ENCODE data around the gene TSPAN18. TPM values are rescaled to one million over a fixed set of nuclear protein-coding genes. Genes with fewer than 3 reads are reported as not detected.

Gene TSPAN18
- total and polyA plus RNA-seq, 2 experiments from 2014 or later = 6.0 to 10.6 TPM

- TF ChIP-seq ETS1 (IDR thresholded peaks at IDR 0.05) = no peak
- TF ChIP-seq ZNF462 (CRISPR knock-in tag; IDR thresholded peaks at IDR 0.05) = no peak
Observed at GRCh38 chr11:44698252-44698912, 28.4 kb upstream of the TSPAN18 start (continued).

DNA sequence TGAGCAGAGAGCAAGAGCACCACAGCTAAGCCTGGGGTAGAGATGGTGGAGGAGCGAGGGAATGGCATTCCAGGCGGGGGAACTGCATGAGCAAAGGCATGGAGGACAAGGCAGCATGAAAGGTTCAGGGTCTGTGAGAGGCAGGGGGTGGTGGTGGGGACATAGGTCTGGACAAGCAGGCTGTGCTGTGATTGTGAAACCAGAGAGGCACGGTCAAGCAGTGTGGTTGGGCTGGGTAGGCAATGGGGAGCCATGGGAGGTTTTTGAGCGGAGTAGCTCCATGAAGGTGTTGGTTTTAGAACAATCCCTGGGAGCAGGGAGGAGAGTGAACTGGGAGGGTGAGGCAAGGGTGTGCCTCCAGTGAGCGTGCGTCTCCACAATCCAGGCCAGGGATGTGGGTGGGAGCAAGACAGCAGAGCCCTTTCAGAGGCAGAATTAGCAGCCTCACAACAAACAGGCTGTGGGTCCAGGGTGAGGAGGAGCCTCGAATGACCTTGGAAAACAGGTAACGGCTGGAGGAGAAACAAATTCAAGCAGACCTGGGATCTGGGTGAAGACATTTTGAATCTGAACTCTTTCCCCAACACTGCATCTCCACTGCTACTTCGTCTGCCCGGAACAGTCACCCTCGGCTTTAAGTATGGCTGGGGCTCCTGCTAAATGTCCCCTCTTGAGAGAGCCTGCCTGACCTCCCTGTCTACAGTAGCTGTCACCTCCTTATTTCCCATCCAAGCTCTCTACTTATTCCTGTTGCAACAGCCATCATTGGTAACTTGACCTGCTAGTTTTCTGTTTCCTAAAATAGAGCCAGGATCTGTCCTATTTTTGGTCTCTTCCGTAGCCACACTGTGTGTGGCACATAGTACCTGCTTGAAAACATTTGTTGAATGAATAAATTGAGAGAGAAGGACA, 27.0 kb upstream of the TSPAN18 start:
- Histone ChIP-seq H3K27ac (ENCODE audit: low read depth) (no peak overlapping the region), H3K4me1 (ENCODE audit: insufficient read depth) (no peaks in the 10 kb centered on the region), H3K27me3 (ENCODE audit: insufficient read depth) (no peaks in the 10 kb centered on the region), H3K4me2 (no peak overlapping the region), H3K4me3 (no peak overlapping the region), H3K9me2 (ENCODE audit: insufficient read depth) (no peaks in the 10 kb centered on the region), H3F3A (replicated peaks; ENCODE audit: low read depth) (no peaks in the 10 kb centered on the region), H3K79me2 (replicated peaks; ENCODE audit: insufficient read depth) (no peaks in the 10 kb centered on the region), H3K36me3 (ENCODE audit: insufficient read depth) (no peaks in the 10 kb centered on the region), H2AFZ (no peak overlapping the region), H4K20me1 (replicated peaks; ENCODE audit: insufficient read depth) (no peaks in the 10 kb centered on the region)
- no peak overlapping the region for H3K4me3 Mint-ChIP-seq
- peaks cover 6% of the 10 kb centered on the region for H3K9me3 Mint-ChIP-seq
- ATAC-seq = no peak
- H3K27me3 Mint-ChIP-seq (ENCODE audit: insufficient read depth, low read depth, poor library complexity) = peaks cover 3% of the 10 kb centered on the region
- H3K36me3 Mint-ChIP-seq (ENCODE audit: low read depth) = peaks cover 2% of the 10 kb centered on the region; the same call in 2 of the 3 replicates
- H3K27ac Mint-ChIP-seq = no peak overlapping the region
- H3K4me1 Mint-ChIP-seq = peaks cover 6% of the 10 kb centered on the region
- no peak for DNase-seq (ENCODE audit: low spot score)
- TF ChIP-seq EZH2phosphoT487 (IDR thresholded peaks at IDR 0.05; ENCODE audit: unreplicated experiment) = no peak
- TF ChIP-seq JUNB (IDR thresholded peaks at IDR 0.05; ENCODE audit: unreplicated experiment) = no peak
- TF ChIP-seq STAT1 (IDR thresholded peaks at IDR 0.05; ENCODE audit: unreplicated experiment) = no peak
- TF ChIP-seq POLR2AphosphoS5 (IDR thresholded peaks at IDR 0.05; ENCODE audit: low read depth) = no peak
- no peak for TF ChIP-seq ETS1 (IDR thresholded peaks at IDR 0.05)
- TF ChIP-seq, protein P1, sequence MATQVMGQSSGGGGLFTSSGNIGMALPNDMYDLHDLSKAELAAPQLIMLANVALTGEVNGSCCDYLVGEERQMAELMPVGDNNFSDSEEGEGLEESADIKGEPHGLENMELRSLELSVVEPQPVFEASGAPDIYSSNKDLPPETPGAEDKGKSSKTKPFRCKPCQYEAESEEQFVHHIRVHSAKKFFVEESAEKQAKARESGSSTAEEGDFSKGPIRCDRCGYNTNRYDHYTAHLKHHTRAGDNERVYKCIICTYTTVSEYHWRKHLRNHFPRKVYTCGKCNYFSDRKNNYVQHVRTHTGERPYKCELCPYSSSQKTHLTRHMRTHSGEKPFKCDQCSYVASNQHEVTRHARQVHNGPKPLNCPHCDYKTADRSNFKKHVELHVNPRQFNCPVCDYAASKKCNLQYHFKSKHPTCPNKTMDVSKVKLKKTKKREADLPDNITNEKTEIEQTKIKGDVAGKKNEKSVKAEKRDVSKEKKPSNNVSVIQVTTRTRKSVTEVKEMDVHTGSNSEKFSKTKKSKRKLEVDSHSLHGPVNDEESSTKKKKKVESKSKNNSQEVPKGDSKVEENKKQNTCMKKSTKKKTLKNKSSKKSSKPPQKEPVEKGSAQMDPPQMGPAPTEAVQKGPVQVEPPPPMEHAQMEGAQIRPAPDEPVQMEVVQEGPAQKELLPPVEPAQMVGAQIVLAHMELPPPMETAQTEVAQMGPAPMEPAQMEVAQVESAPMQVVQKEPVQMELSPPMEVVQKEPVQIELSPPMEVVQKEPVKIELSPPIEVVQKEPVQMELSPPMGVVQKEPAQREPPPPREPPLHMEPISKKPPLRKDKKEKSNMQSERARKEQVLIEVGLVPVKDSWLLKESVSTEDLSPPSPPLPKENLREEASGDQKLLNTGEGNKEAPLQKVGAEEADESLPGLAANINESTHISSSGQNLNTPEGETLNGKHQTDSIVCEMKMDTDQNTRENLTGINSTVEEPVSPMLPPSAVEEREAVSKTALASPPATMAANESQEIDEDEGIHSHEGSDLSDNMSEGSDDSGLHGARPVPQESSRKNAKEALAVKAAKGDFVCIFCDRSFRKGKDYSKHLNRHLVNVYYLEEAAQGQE (IDR thresholded peaks at IDR 0.05; ENCODE audit: unreplicated experiment) = no peak
- no peak for TF ChIP-seq CTCF (conservative IDR thresholded peaks at IDR 0.05; ENCODE audit: low read depth in 2 of 2)

All from GM23338 (cell line).